RWPE1 (cell line): ENCODE measurements around the gene ZMYM2.

Source experiments
- CTCF ChIA-PET: fragments of 350-600 bp; sonication (Branson Sonifier 250); formaldehyde crosslinking; extraction: SDS; loops from one replicate; lab custom pipeline; 2021; lab: Yijun Ruan, JAX
- POLR2A ChIA-PET: fragments of 400-600 bp; formaldehyde crosslinking; extraction: SDS; loops from one replicate; lab custom pipeline; 2020; ENCODE audit warnings: antibody characterized with exemption; ENCODE audit not compliant: low non-redundant PET; lab: Yijun Ruan, JAX
- DNase-seq: peaks from one replicate; pipeline ENCODE4 v3.0.0; 2012; ENCODE audit warnings: low spot score
- H3K27ac ChIP-seq: fragments of 450-650 bp; 2 replicates; pipeline ENCODE4 v1.5.1; 2017
- TF ChIP-seq, protein P1 (sequence below): fragments of 450-650 bp; conservative IDR thresholded peaks from 2 replicates; pipeline ENCODE4 v1.5.1; 2017; ENCODE audit warnings: low read depth, mild to moderate bottlenecking

ZMYM2 gene

DNA sequence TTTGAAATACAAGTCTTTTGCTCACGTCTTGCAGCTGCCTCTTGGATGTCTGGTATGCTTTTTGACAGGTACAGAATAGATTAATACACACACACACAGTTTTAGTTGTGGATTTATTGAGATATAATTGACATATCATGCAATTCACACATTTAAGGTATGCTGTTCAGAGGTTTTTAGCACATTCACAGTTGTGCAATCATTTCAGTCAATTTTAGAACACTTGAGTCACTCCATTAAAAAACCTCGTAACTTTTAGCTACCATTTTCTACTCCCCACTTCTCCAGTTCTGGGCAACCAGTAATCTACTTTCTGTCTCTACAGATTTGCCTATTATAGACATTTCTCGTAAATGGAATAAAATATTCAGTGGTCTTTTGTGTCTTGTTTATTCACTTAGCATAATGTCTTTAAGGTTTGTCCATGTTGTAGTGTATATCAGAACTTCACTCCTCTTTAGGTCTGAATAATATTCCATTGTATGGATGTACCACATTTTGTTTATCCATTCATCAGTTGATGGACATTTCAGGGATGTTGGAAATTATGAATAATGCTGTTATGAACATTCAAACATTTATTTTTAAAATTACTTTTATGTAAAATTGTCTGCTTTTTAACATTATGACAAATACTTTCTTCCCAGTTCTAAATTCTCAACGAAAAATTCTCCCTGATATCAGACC is 2.5 kb upstream of the ZMYM2 start:
- ChIA-PET CTCF (interaction anchor here (1.0 kb wide), 1 partner anchor 29 kb away, joined by 3 read pairs; no protein-coding TSS in a partner anchor), POLR2A (no interaction called here)
- TF ChIP-seq, protein P1, sequence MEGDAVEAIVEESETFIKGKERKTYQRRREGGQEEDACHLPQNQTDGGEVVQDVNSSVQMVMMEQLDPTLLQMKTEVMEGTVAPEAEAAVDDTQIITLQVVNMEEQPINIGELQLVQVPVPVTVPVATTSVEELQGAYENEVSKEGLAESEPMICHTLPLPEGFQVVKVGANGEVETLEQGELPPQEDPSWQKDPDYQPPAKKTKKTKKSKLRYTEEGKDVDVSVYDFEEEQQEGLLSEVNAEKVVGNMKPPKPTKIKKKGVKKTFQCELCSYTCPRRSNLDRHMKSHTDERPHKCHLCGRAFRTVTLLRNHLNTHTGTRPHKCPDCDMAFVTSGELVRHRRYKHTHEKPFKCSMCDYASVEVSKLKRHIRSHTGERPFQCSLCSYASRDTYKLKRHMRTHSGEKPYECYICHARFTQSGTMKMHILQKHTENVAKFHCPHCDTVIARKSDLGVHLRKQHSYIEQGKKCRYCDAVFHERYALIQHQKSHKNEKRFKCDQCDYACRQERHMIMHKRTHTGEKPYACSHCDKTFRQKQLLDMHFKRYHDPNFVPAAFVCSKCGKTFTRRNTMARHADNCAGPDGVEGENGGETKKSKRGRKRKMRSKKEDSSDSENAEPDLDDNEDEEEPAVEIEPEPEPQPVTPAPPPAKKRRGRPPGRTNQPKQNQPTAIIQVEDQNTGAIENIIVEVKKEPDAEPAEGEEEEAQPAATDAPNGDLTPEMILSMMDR, result no peak

DNA sequence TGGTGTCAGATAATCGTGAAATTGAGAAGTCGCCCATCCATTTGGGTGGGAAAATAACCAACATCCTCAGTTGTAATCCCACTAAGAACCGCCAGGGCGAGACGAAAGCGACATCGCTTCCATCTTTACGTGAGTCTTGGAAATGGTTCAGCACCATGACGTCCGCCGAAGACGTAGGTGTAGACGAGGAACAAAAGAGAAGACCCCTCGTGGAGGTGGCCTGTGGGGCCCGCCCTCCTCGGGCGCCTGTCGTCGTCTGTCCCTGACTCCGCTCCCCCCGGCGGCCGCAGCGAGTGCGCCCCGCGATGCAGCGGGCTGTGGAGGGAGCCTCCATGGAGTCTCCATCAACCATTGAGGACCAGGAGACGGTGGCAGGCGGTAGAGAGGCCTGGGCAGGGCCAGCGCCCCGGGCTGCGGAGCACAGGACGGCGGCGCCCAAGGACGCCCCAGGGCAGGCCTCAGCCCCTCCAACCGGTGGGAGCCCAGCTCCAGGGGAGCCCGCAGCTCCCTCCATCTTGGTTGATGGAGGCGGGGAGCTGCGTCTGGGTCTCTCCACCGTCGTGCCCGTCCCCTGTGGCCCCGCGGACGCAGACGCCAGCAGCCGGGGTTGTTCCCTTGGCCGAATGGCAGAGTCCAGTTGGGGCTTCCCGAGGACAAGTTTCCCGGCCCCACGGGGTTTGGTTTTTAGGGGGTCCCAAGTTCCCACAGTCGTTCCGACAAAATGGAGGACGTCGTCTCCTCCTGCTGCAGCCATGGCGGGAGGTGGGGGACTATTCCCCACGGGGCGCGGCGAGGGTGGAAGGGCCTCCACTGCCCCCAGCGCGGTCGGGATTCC is 990 bp upstream of the ZMYM2 start:
- CTCF ChIA-PET, result no interaction called here
- TF ChIP-seq, protein P1, result peak; percentile 78
- DNase-seq, result peak; percentile 39
- POLR2A ChIA-PET, result interaction anchor here (0.6 kb wide), 1 partner anchor 33 kb away, joined by 7 read pairs; no protein-coding TSS in a partner anchor
- peak overlapping the region; percentile 98 for H3K27ac ChIP-seq

More for the DNA sequence above, 2.5 kb upstream of the ZMYM2 start:
- DNase-seq, result no peak
- H3K27ac ChIP-seq, result no peak overlapping the region

DNA sequence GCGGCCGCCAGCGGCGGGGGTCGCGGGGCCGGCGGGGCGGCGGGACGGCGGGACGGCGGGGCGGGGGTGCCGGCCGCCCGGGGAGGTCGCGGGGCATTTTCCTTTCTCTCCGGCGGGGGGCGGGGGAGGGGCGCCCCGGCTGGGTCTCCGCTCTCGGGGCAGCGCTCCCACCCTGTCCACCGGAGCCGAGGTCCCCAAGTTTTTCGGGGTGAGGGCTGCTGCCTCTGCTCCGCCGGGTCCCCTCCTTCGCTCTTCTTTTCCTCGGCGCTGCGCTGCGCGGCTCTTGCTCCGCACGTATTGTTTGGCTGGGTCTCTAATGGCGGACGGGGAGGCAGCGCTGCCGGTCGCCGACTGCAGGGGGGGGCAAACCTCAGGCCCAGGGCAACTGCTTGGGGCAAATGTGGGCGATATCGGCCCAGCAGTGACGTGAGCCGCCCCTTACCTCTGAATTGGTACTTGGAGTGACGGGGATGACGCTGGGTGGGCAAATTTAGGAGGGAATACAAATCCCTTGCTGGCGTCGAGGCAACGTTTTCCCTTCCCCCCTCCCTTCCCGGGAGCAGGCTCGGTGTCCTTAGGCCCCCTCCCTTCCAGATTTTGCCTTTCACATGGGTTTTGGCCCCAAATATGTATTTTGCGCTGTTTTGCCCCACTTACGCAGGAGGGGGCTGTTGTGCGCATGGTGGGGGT is 759 bp downstream of the ZMYM2 start:
- H3K27ac ChIP-seq, result peak overlapping the region; percentile 98
- peak; percentile 38 for DNase-seq
- CTCF ChIA-PET, result interaction anchor here (0.5 to 1.2 kb wide), 7 partner anchors 10 to 98 kb away, joined by 3 to 6 read pairs (median 4); no protein-coding TSS in a partner anchor
- TF ChIP-seq, protein P1, result no peak
- POLR2A ChIA-PET, result no interaction called here

DNA sequence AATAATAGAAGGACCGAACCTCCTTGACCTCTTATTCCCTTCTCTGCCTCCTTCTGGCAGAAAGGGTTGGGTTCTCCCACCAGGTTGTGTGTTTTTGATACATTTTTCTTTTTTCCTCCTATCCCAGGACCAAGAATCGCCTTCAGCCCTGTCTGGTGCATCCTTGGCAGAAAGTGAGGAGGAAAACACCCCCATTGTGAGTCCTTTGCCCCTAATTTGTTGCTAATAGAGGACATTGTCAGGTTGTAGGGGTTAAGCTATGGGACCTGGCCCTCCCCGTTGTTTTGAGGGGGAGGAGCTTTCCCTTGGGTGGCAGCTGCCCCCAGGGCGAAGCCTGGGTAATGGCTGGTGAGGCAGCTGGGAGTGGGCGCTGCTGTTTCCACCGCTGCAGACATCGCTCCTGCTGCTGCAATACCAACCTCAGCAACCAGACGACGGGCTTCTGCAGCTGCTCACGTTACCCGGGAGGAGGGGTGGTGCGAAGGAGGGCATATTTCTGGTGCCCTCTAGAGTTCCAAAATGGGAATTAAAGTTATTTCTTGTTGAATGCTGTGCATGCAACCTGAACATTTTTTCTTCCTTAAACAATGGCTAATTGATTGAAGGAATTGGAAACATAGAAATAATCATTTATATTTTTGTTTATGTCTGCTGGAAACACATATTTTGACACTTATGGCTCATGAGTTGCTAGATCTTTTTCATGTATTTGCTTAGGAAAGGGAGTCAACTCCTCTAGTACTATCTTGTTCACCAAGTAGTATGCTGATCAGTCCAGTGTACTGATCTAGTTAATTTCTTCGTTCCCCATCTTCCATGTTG is 1.5 kb downstream of the ZMYM2 start:
- POLR2A ChIA-PET, result no interaction called here
- CTCF ChIA-PET, result interaction anchor here (0.5 to 1.2 kb wide), 9 partner anchors 9 to 167 kb away, joined by 3 to 6 read pairs (median 4); no protein-coding TSS in a partner anchor
- H3K27ac ChIP-seq, result peak overlapping the region; percentile 98
- TF ChIP-seq, protein P1, result peak; percentile 94
- DNase-seq, result peak; percentile 80

DNA sequence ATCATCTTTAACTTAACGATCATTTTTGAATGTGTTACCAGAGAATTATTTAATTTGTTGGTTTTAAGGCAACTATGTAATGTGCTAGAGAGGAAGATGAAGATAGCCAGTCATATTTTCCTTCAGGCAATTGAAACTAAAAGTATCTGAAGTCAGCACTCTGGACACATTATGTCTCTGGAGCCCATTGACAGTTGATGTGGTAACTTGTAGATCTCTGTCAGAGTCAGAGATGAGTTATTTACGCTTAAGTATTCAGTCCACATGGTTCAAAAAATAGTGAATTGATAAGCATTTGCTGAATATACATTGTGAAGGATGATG is 2.1 kb downstream of the ZMYM2 start:
- TF ChIP-seq, protein P1, result no peak
- H3K27ac ChIP-seq, result no peak overlapping the region
- DNase-seq, result no peak
- CTCF ChIA-PET, result interaction anchor here (0.9 to 1.2 kb wide), 4 partner anchors 25 to 167 kb away, joined by 3 to 6 read pairs (median 4); no protein-coding TSS in a partner anchor
- POLR2A ChIA-PET, result no interaction called here
